ENCODE data around the gene GABRQ.

- TF ChIP-seq CTCF (conservative IDR thresholded peaks at IDR 0.05 in 1 of 2, IDR thresholded peaks at IDR 0.05 in 1 of 2; ENCODE audit: low read depth in 1 of 2, low read length in 2 of 2) (no peak), EZH2 (IDR thresholded peaks at IDR 0.05; ENCODE audit: low read length, missing control alignments) (no peak)
Measured at GRCh38 chrX:152646961-152647360, 9.3 kb downstream of the GABRQ start.

Measured in fibroblast of lung (primary cell).